ENCODE data around the gene DNAJB12.

DNAJB12 gene

GRCh38 chr10:72355214-72355555 lies 466 bp upstream of the DNAJB12 start:
- H3K9ac ChIP-seq (ENCODE audit: low read length), result peak overlapping the region; percentile 99
- no peaks in the 10 kb centered on the region for H3K9me3 ChIP-seq (ENCODE audit: insufficient read depth, low read length)
- no peaks in the 10 kb centered on the region for H3K36me3 ChIP-seq (replicated peaks; ENCODE audit: low read depth, low read length)
- peak overlapping the region; percentile 97 for H3K4me3 ChIP-seq (ENCODE audit: low read length)
- no peaks in the 10 kb centered on the region for H4K20me1 ChIP-seq (ENCODE audit: insufficient read depth, low read length)
- peak overlapping the region; percentile 87 for H2AFZ ChIP-seq (ENCODE audit: low read depth, low read length)
- H3K79me2 ChIP-seq (ENCODE audit: low read length), result peaks cover 30% of the 10 kb centered on the region
- TF ChIP-seq EZH2phosphoT487 (IDR thresholded peaks at IDR 0.05; ENCODE audit: low read depth) (no peak), CTCF (IDR thresholded peaks at IDR 0.05; ENCODE audit: low read depth, low read length) (no peak)
- H3K4me2 ChIP-seq (ENCODE audit: low read length), result peak overlapping the region; percentile 85
- no peaks in the 10 kb centered on the region for H3K27me3 ChIP-seq (ENCODE audit: low read depth, low read length)
- peak overlapping the region; percentile 93 for H3K27ac ChIP-seq (ENCODE audit: low read length)
- H3K4me1 ChIP-seq (ENCODE audit: low read length), result peaks cover 6% of the 10 kb centered on the region

GRCh38 chr10:72353965-72354355 lies 759 bp downstream of the DNAJB12 start:
- peaks cover 6% of the 10 kb centered on the region for H3K4me1 ChIP-seq (ENCODE audit: low read length)
- H3K36me3 ChIP-seq (replicated peaks; ENCODE audit: low read depth, low read length), result no peaks in the 10 kb centered on the region
- peak overlapping the region; percentile 99 for H3K9ac ChIP-seq (ENCODE audit: low read length)
- no peak for TF ChIP-seq EZH2phosphoT487 (IDR thresholded peaks at IDR 0.05; ENCODE audit: low read depth)
- TF ChIP-seq CTCF (IDR thresholded peaks at IDR 0.05; ENCODE audit: low read depth, low read length), result no peak
- peak overlapping the region; percentile 91 for H3K4me2 ChIP-seq (ENCODE audit: low read length)
- peak overlapping the region; percentile 97 for H3K4me3 ChIP-seq (ENCODE audit: low read length)
- no peaks in the 10 kb centered on the region for H3K27me3 ChIP-seq (ENCODE audit: low read depth, low read length)
- no peaks in the 10 kb centered on the region for H4K20me1 ChIP-seq (ENCODE audit: insufficient read depth, low read length)
- peak overlapping the region; percentile 1; the same call in 1 of the 2 replicates for H2AFZ ChIP-seq (ENCODE audit: low read depth, low read length)
- peaks cover 30% of the 10 kb centered on the region for H3K79me2 ChIP-seq (ENCODE audit: low read length)
- no peaks in the 10 kb centered on the region for H3K9me3 ChIP-seq (ENCODE audit: insufficient read depth, low read length)
- H3K27ac ChIP-seq (ENCODE audit: low read length), result peak overlapping the region; percentile 93

- Histone ChIP-seq H3K9me3 (ENCODE audit: insufficient read depth, low read length) (no peaks in the 10 kb centered on the region), H3K4me2 (ENCODE audit: low read length) (peak overlapping the region; percentile 91), H4K20me1 (ENCODE audit: insufficient read depth, low read length) (no peaks in the 10 kb centered on the region), H2AFZ (ENCODE audit: low read depth, low read length) (no peak overlapping the region), H3K79me2 (ENCODE audit: low read length) (peaks cover 30% of the 10 kb centered on the region), H3K27me3 (ENCODE audit: low read depth, low read length) (no peaks in the 10 kb centered on the region), H3K27ac (ENCODE audit: low read length) (no peak overlapping the region), H3K9ac (ENCODE audit: low read length) (peak overlapping the region; percentile 99; the same call in 1 of the 2 replicates), H3K4me1 (ENCODE audit: low read length) (peaks cover 6% of the 10 kb centered on the region), H3K36me3 (replicated peaks; ENCODE audit: low read depth, low read length) (no peaks in the 10 kb centered on the region), H3K4me3 (ENCODE audit: low read length) (peak overlapping the region; percentile 97)
- TF ChIP-seq EZH2phosphoT487 (IDR thresholded peaks at IDR 0.05; ENCODE audit: low read depth) (no peak), CTCF (IDR thresholded peaks at IDR 0.05; ENCODE audit: low read depth, low read length) (no peak)
These were observed 1.4 kb downstream of the DNAJB12 start for GRCh38 chr10:72353028-72353964.

- TF ChIP-seq CTCF (IDR thresholded peaks at IDR 0.05; ENCODE audit: low read depth, low read length) (no peak), EZH2phosphoT487 (IDR thresholded peaks at IDR 0.05; ENCODE audit: low read depth) (no peak)
- Histone ChIP-seq H3K36me3 (replicated peaks; ENCODE audit: low read depth, low read length) (no peaks in the 10 kb centered on the region), H3K4me1 (ENCODE audit: low read length) (peaks cover 6% of the 10 kb centered on the region), H2AFZ (ENCODE audit: low read depth, low read length) (no peak overlapping the region), H3K4me3 (ENCODE audit: low read length) (no peak overlapping the region), H3K4me2 (ENCODE audit: low read length) (no peak overlapping the region), H4K20me1 (ENCODE audit: insufficient read depth, low read length) (no peaks in the 10 kb centered on the region), H3K27ac (ENCODE audit: low read length) (no peak overlapping the region), H3K27me3 (ENCODE audit: low read depth, low read length) (no peaks in the 10 kb centered on the region), H3K9me3 (ENCODE audit: insufficient read depth, low read length) (no peaks in the 10 kb centered on the region), H3K9ac (ENCODE audit: low read length) (no peak overlapping the region), H3K79me2 (ENCODE audit: low read length) (peaks cover 30% of the 10 kb centered on the region)
These were observed 3.2 kb downstream of the DNAJB12 start for GRCh38 chr10:72351479-72351878.

All from OCI-LY3 (cell line).